Activated CD8-positive, alpha-beta T cell treated with anti-CD3 and anti-CD28 coated beads for 36 hours (primary cell): ENCODE results near the gene TSHR. TPM values are rescaled to one million over a fixed set of nuclear protein-coding genes. Genes with fewer than 3 reads are reported as not detected.
"Not testable (repeated sequence)": the region's sequence is repeated elsewhere in the genome, so short reads cannot be mapped to it uniquely, and the experiment has no call there.

Source experiments
- ATAC-seq: fragments of 200-7000 bp; cut with Tn5 transposase; one replicate; pipeline ENCODE4 v1.10.0; 2021; ENCODE audit warnings: mild to moderate bottlenecking, moderate library complexity
- CTCF ChIA-PET: fragments of 350-600 bp; sonication (Branson Sonifier 250); formaldehyde crosslinking; loops from one replicate; lab custom pipeline; 2021; ENCODE audit warnings: antibody characterized with exemption; lab: Charles Lee
- POLR2A ChIA-PET: fragments of 350-600 bp; sonication (Branson Sonifier 250); formaldehyde crosslinking; loops from one replicate; lab custom pipeline; 2021; ENCODE audit warnings: antibody characterized with exemption; lab: Charles Lee
- DNase-seq: peaks from one replicate; pipeline ENCODE4 v3.0.0-alpha.2; 2020
- H3K27ac Mint-ChIP-seq: one replicate; pipeline ENCODE4 v1.8.0; 2021; ENCODE audit warnings: mild to moderate bottlenecking, mixed read lengths
- H3K27me3 Mint-ChIP-seq: one replicate; pipeline ENCODE4 v1.8.0; 2021; ENCODE audit warnings: mixed read lengths
- H3K36me3 Mint-ChIP-seq: one replicate; pipeline ENCODE4 v1.8.0; 2021; ENCODE audit warnings: low read depth, mixed read lengths
- H3K4me1 Mint-ChIP-seq: one replicate; pipeline ENCODE4 v1.8.0; 2021; ENCODE audit warnings: low read depth, mixed read lengths
- H3K4me3 Mint-ChIP-seq: one replicate; pipeline ENCODE4 v1.8.0; 2021; ENCODE audit warnings: mild to moderate bottlenecking, moderate library complexity, mixed read lengths
- H3K9me3 Mint-ChIP-seq: one replicate; pipeline ENCODE4 v1.8.0; 2021; ENCODE audit warnings: mixed read lengths
- CTCF ChIP-seq: fragments of 200-600 bp; IDR thresholded peaks from one replicate; pipeline ENCODE4 v1.8.0; 2022; ENCODE audit warnings: antibody characterized with exemption, mild to moderate bottlenecking
- intact Hi-C: fragments of 100-400 bp; cut with micrococcal nuclease; formaldehyde crosslinking; loops from one replicate; pipeline ENCODE4 v1.10.0; 2022
- total RNA-seq, 2 experiments: library from RNA; stranded (reverse); gene quantifications; one replicate each; pipeline ENCODE4 v1.2.3, GENCODE V29; 2021

TSHR gene
- under 1 TPM in 1 of 2 experiments, not detected in 1; 0.31 TPM for total RNA-seq

GRCh38 chr14:80955416-80955941, at the start of gene TSHR:
TSHR (plus strand) TSS chr14:80955621; CDS start chr14:80955681, 60 bp downstream.
- peaks cover 45% of the 10 kb centered on the region for H3K4me1 Mint-ChIP-seq
- H3K4me3 Mint-ChIP-seq, result peak within 1 kb of the TSS; percentile 74
- H3K27me3 Mint-ChIP-seq, result peaks cover 8% of the 10 kb centered on the region
- POLR2A ChIA-PET, result interaction anchor here (0.6 kb wide), 1 partner anchor 24 kb away, joined by 3 read pairs; no protein-coding TSS in a partner anchor
- no peaks in the 10 kb centered on the region for H3K9me3 Mint-ChIP-seq
- TF ChIP-seq CTCF, result no peak
- ATAC-seq, result no peak
- CTCF ChIA-PET, result interaction anchor here (0.8 to 11.2 kb wide), 12 partner anchors 13 to 509 kb away, joined by 3 to 194 read pairs (median 4); partner anchors contain the start of gene CEP128
- intact Hi-C loops, result loop anchor here (5.0 to 10.0 kb wide), 3 partner anchors 109 to 509 kb away; no protein-coding TSS in a partner anchor
- no peaks in the 10 kb centered on the region for H3K36me3 Mint-ChIP-seq
- peak within 1 kb of the TSS; percentile 68 for H3K27ac Mint-ChIP-seq
- no peak for DNase-seq

GRCh38 chr14:80906336-80906735, 49.1 kb upstream of the TSHR start:
- H3K27me3 Mint-ChIP-seq, result no peaks in the 10 kb centered on the region
- H3K9me3 Mint-ChIP-seq, result no peaks in the 10 kb centered on the region
- DNase-seq (no peak), ATAC-seq (no peak)
- no peak for TF ChIP-seq CTCF
- intact Hi-C loops, result no loop called here
- peaks cover 21% of the 10 kb centered on the region for H3K36me3 Mint-ChIP-seq
- no peak overlapping the region for H3K4me3 Mint-ChIP-seq
- H3K27ac Mint-ChIP-seq, result no peak overlapping the region
- ChIA-PET CTCF (no interaction called here), POLR2A (interaction anchor here (1.0 kb wide), 1 partner anchor 24 kb away, joined by 5 read pairs; no protein-coding TSS in a partner anchor)
- H3K4me1 Mint-ChIP-seq, result no peaks in the 10 kb centered on the region

- Mint-ChIP-seq H3K27me3 (no peaks in the 10 kb centered on the region), H3K36me3 (peaks cover 17% of the 10 kb centered on the region), H3K9me3 (no peaks in the 10 kb centered on the region), H3K27ac (no peak overlapping the region), H3K4me3 (no peak overlapping the region), H3K4me1 (no peaks in the 10 kb centered on the region)
- CTCF ChIA-PET, result no interaction called here
- no peak for TF ChIP-seq CTCF
- intact Hi-C loops, result no loop called here
- ATAC-seq, result no peak
- POLR2A ChIA-PET, result interaction anchor here (1.0 kb wide), 1 partner anchor 23 kb away, joined by 5 read pairs; no protein-coding TSS in a partner anchor
- DNase-seq, result no peak
These were observed 48.5 kb upstream of the TSHR start for GRCh38 chr14:80906946-80907345.

GRCh38 chr14:80912013-80912412, 43.4 kb upstream of the TSHR start:
- POLR2A ChIA-PET, result interaction anchor here (0.7 kb wide), 1 partner anchor 813 kb away, joined by 4 read pairs; no protein-coding TSS in a partner anchor
- CTCF ChIA-PET, H3K9me3 Mint-ChIP-seq, ATAC-seq, H3K4me3 Mint-ChIP-seq, H3K4me1 Mint-ChIP-seq, H3K27me3 Mint-ChIP-seq, H3K27ac Mint-ChIP-seq, intact Hi-C loops, DNase-seq: not testable (repeated sequence)
- H3K36me3 Mint-ChIP-seq, result peaks cover 24% of the 10 kb centered on the region

- no peaks in the 10 kb centered on the region for H3K9me3 Mint-ChIP-seq
- ATAC-seq, result no peak
- DNase-seq, result no peak
- H3K36me3 Mint-ChIP-seq, result peaks cover 15% of the 10 kb centered on the region
- H3K4me3 Mint-ChIP-seq, result no peak overlapping the region
- no peaks in the 10 kb centered on the region for H3K27me3 Mint-ChIP-seq
- POLR2A ChIA-PET, result no interaction called here
- no peak overlapping the region for H3K27ac Mint-ChIP-seq
- CTCF ChIA-PET, result no interaction called here
- intact Hi-C loops, result no loop called here
- peaks cover 2% of the 10 kb centered on the region for H3K4me1 Mint-ChIP-seq
- TF ChIP-seq CTCF, result no peak
These were observed 35.8 kb upstream of the TSHR start for GRCh38 chr14:80919622-80920021.
